Gastrocnemius medialis (tissue), 4 donors: Measurements from ENCODE around the gene CALHM2.

Source experiments
- POLR2A ChIP-seq, 2 donors: fragments of 450-650 bp; IDR thresholded peaks; one replicate each; pipeline ENCODE4 v1.6.1; 2017; ENCODE audit warnings: antibody characterized with exemption in 2 of 2, mild to moderate bottlenecking in 2 of 2, moderate library complexity in 2 of 2
- TF ChIP-seq, protein P1 (sequence below), 5 experiments: fragments of 450-650 bp in 3 of 5; fragments of 200-600 bp in 2 of 5; sonication (generic) in 2 of 5; IDR thresholded peaks in 4 of 5; conservative IDR thresholded peaks in 1 of 5; 1 replicate in 4 of 5; 2 replicates in 1 of 5; pipeline ENCODE4 v1.5.1; 2016 to 2019; ENCODE audit warnings: antibody characterized with exemption in 5 of 5, mild to moderate bottlenecking in 3 of 5, moderate library complexity in 3 of 5

DNA sequence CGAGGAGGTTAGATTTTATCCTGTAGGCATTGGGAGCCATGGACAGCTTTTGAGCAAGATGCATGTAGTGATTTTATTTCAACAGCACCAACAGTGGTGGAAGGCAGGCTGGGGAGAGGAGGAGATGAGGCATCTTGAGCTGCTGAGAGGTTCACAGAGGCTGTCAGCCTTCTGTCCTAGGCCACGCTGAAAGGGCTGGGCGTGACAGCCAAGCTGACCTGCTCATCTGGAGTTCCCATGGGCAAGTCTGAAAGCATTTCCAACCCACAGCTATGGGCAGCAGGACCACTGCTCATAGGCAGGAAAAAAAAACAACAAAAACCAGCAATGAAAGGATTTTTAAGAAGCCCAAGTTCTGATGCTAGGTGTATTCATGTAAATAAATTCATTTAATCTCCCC lies 49.0 kb upstream of the CALHM2 start:
- TF ChIP-seq, protein P1, sequence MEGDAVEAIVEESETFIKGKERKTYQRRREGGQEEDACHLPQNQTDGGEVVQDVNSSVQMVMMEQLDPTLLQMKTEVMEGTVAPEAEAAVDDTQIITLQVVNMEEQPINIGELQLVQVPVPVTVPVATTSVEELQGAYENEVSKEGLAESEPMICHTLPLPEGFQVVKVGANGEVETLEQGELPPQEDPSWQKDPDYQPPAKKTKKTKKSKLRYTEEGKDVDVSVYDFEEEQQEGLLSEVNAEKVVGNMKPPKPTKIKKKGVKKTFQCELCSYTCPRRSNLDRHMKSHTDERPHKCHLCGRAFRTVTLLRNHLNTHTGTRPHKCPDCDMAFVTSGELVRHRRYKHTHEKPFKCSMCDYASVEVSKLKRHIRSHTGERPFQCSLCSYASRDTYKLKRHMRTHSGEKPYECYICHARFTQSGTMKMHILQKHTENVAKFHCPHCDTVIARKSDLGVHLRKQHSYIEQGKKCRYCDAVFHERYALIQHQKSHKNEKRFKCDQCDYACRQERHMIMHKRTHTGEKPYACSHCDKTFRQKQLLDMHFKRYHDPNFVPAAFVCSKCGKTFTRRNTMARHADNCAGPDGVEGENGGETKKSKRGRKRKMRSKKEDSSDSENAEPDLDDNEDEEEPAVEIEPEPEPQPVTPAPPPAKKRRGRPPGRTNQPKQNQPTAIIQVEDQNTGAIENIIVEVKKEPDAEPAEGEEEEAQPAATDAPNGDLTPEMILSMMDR (IDR thresholded peaks at IDR 0.05 in 4 of 5, conservative IDR thresholded peaks at IDR 0.05 in 1 of 5): no peak
- no peak for TF ChIP-seq POLR2A (IDR thresholded peaks at IDR 0.05)
